ENCODE results near the gene ADGRL2.
"Not testable (repeated sequence)": the region's sequence is repeated elsewhere in the genome, so short reads cannot be mapped to it uniquely, and the experiment has no call there.

Gene ADGRL2

DNA sequence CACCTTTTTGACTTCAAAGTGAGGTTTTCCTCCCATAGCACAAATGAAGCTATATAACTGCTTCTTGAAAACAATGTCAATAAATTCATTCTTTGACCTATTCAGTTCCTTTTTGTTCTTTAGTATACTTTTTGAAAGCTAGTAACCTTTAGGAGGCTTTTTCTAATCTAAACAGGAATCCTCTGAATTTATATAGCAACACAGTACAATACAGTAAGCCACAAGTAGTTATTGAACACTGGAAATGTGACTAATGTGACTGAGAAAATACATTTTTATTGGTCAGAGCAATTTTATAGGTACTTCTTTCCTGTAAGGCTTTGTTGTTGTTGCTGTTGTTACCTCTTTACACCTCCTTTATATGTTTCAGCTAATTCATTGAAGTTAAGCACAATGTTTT is 49.8 kb downstream of the ADGRL2 start:
- no peak for DNase-seq

DNA sequence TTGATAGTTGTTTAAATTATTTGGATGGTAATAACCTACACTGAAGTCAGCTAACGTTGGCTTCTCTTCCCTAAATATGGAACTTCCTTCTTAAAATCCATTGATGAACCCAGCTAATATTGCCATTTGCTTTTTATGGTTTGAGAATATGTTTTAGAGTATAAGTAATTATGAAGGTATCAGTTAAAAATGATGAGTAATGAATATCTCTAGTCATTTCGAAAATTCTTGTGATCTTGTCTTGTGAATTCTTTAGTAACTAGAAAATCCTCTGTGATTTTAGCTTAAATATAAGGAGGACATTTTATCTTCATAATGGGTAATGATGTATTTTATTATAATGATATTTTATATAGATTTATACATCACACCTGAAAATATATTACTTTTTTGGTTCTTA is 50.5 kb downstream of the ADGRL2 start:
- DNase-seq: no peak

DNA sequence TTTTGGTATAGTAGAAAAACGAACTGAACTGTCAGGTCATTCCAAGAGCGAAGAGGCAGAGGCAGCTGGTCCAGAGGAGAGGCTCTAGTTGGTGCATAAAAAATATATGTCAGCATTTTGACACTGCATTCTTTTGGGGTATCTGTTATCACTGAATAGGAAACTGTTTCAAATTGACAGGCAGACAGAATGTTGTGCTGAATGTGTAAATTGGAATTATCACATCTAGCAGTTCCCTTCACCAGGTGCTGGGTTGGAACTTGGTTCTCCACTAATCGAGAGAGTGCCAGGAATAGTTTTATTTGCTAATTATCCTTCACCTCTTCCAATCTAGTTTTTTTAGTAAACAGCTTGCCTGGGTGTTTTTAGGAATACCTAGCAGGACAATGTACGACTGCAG is 52.2 kb downstream of the ADGRL2 start:
- no peak for DNase-seq

DNA sequence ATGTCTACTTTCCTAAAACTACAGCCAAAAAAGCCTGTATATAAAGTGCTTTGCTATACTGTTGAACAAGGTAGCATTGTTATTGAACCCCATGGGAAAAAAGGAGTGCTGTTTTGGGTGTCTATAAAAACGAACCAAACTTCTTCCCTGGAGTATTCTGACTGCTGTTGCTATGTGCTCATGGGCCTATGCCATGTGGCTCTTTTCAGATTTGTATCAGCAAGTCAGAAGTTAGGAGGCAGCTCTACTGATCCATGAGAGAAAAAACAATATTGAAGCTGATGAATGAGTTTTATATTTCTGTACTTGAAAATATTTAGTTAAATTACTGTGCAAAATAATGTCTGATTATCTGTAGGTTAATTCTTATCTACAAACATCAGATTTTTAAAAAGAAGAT is 66.5 kb downstream of the ADGRL2 start:
- DNase-seq: no peak

DNA sequence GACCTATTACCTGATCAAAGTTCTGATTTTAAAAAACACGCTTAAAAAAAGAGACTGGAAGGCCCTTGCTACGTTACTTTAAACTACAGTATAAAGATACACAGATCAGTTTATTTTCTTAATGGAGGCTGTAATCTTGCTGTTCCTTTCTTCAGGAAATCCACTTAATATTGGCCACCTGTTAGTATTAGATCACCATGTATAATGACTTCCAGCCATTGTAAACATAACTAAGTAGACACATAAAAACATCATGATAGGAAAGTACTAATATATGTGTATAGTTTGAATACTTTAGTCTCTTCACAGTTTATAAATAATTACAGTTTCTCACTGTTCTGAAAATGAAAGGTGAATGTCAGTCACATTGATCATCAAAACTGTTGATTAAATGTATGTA is 68.6 kb downstream of the ADGRL2 start:
- no peak for DNase-seq

DNA sequence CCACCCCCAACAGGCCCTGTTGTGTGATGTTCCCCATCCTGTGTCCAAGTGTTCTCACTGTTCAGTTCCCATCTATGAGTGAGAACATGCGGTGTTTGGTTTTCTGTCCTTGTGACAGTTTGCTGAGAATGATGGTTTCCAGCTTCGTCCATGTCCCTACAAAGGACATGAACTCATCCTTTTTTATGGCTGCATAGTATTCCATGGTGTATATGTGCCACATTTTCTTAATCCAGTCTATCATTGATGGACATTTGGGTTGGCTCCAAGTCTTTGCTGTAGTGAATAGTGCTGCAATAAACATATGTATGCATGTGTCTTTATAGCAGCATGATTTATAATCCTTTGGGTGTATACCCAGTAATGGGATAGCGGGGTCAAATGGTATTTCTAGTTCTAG is 70.4 kb downstream of the ADGRL2 start:
- not testable (repeated sequence) for DNase-seq

DNA sequence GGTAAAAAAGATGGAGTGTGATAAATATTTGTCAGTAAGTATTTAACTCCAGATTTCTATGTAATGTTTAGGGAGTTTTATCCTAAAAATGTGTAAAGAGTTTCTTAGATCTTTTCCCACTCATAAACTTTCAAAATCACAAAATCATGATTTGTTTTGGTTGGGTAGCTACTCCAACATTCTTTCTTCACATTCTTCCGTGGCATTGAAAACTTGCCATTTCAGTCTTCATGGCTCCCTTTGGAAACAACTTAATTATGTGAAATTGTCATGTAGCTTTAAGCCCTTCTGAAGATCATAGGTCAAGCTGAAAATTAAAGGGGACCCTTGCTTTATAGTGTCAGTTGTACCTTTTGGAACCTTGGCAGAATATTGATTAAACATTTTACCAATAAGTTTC is 73.2 kb downstream of the ADGRL2 start:
- DNase-seq: no peak

DNA sequence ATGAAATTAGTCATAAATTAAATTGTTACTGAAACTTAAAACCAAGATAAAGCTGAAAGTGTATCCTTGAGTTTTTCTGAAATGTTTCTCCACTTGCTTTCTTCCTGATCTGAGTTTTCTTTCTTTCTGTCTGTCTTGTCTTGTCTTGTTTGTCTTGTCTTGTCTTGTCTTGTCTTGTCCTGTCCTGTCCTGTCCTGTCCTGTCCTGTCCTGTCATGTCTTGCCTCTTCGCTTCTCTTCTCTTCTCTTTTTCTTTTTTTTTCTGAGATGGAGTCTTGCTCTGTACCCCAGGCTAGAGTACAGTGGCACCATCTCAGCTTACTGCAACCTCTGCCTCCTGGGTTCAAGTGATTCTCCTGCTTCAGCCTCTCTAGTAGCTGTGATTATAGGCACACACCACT is 73.7 kb downstream of the ADGRL2 start:
- no peak for DNase-seq

DNA sequence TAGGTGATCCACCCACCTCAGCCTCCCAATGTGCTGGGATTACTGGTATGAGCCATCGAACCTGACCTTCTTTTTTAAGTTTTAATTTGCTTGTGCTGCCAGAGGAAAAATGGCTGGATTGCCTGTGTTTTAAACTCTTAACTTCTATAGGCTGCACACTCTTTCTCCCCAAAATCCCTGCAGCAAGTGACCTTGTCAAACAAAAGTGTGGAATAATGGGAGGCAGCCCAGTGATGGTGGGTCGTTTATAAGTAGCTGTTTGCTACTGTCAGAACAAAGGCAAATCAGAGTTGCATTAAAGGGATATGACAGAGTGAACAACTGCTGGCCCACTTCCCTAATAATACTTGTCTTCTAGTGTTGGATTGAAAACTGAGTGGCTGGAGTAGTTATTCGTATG is 74.2 kb downstream of the ADGRL2 start:
- DNase-seq: no peak

DNA sequence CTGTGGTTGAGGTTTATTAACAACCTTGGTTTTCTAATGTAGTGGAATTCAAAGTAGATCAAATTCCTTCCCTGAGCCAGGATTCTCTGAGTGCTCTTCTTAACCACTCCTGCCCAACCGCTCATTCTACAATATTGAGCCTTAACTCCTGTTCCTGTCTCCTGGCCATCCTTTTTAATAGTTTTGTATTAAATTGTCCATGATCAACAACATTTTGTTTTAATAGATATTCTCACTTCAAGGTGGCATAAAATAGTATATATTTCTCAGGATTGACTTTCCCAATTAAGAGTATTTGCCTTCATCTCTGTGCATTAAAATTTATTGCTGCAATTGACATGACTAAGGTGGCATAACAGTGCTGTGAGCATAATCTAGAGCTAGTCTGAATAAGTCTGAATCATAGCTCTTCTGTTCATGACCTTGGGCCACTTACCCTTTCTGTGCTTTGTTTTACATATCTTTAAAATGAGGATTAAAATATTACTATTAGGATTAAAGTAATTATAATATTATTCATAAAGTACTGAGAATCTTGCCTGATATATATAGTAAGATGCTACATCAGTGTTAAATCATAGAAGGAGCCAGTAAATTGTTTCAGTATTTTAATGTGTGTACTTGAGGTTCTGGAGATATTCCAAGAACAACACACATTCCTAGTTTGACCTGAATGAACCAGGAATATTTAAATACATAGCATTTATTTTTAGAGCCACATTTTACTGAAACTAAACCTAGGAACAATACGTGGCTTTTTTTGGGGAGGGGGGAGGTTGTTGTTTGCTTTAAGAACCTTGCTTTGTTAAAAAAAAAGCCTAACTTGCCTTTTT is 76.4 kb downstream of the ADGRL2 start:
- DNase-seq: no peak

DNA sequence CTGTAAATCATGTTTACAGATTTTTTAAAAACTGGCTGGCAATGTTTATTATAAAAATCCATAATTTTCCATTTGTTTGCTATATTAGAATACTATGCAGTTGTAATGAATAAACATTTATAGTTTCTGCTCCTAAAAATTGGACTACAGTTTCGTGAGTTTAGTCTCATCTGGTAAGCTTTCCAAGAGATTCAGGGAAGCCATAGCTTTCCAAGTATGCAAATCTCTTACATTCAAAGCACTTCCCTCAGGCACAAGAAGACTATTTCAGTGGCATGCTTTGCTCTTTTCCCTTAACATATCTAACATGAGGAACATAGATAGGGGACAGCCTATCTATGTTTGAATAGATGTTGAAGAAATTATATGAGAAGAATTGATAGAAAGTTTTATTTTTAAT is 77.2 kb downstream of the ADGRL2 start:
- no peak for DNase-seq

DNA sequence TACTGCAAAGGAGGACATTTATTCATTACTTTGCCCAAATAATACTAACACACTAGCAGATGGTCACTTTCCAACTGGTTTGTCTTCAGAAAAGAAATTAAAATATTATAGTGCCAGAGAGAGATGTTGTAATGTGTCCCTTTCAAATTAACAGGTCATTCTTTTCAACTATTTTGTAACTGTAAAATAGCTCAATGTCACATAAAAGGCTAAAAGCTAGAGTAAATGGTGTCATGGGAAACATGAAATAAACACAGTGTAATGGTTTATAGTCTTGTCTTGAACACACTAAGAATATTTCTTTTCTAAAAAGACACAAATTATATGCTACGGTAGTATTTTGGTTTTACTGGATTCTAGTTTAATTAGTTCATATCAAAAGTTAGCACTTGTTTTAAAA is 77.8 kb downstream of the ADGRL2 start:
- DNase-seq: no peak

DNA sequence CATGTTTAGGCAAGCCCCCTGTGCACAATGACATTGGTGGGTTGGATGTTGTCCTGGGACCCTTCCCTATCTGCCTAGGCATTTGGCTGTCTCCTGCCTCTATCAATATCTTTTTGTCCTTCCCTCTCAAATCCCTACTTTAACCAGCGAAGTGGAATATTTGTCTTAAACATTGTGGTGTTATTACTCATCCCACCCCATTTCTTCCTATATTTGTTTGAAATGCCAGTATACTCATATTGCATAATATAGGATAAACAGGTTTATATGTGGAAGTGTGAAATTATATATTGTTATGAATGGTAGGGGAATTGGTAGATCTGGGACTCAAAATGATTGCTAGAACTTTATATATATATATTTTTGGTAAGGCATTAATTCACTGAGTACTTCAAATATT is 80.0 kb downstream of the ADGRL2 start:
- no peak for DNase-seq

DNA sequence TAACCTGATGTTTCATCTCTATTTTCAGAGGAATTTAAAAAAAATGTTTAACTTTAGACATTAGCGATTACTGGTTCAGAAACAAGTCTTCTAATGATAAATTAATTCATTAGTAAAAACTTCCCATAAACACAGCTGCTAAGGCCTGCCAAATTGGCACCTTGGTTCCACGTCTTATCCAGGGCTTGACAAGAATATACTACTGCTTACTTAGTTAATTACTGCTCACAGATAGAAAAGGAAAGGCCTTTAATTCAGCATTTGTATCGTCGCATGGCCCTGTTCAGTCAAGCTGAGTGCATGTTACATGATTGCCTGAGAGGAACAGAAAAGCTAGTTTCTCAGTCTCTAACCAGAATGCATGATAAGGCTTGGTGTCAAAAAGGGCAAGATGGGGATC is 84.6 kb downstream of the ADGRL2 start:
- no peak for DNase-seq

DNA sequence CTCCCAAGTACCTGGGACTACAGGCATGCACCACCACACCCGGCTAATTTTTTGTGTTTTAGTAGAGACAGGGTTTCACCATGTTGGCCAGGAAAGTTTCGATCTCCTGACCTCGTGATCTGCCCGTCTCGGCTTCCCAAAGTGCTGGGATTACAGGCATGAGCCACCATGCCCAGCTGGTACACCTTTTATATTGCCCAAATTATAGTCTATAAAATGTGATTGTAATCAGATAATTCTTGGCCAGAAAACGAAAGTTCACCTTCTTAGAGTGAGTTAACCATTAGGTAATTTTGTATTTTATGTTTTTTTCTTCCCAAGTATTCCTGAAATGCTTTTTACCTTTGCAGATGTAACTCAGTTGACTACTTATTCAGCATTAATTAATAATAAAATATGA is 85.6 kb downstream of the ADGRL2 start:
- not testable (repeated sequence) for DNase-seq

DNA sequence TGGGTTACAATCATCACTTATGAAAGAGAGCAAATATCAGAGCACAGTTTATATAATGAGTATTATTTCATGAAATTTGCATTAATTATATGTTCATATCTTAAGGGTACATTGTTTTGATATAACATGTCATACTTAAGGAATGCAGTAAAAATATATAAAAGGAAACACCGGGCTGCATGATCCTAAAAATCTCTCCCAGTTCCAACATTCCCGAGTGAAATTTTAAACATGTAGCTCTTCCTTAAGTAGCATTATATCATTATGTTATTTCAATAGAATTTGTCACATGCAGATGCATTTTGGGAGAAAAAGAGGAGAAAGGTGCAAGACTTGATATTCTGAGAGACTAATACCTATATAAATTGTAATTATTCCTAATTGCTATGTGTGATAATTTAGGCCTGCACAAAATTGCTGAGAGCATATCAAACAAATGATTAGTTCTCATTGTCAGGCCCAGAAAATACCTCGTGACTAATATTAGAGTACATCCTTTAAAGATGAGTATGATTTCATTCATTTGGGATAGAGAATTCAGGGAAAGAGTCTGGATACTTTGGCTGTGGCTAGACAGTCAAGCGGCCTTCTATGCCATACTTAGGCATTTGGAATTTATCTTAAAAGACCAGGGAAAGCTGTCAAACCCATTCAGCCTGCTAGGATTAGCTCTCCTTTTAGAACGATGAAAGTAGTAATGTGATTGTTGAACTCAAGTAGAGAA is 86.8 kb downstream of the ADGRL2 start:
- no peak for DNase-seq

DNA sequence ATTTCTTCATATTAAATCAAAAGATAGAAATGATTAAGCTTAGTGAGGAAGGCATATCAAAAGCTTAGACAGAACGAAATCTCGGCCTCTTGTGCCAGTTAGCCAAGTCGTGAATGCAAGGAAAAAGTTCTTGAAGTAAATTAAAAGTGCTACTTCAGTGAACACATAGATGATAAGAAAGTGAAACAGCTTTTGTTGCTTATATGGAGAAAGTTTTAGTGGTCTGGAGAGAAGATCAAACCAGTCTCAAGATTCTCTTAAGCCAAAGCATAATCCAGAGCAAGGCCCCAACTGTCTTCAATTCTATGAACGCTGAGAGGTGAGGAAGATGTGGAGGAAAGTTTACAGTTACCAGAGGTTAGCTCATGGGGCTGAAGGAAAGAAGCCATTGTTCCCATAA is 88.4 kb downstream of the ADGRL2 start:
- DNase-seq: no peak

DNA sequence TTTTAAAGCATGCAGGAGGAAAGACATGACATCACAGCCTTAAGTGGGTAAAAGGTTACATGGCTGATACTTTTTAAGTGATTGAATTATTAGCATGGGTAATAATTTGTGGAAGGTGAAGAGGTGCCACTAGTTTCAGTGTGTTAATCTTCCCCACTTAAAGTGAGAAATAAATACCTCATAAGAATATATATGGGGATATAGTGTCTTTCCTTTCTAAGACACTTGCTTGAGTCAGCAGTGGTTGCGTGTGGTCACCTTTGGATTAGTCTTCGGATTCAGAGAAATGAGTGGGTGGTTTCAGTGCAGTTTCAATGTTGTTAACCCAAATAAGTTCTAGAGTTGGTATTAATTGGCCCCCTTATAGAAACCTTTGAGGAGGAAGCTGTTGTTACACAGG is 94.1 kb downstream of the ADGRL2 start:
- no peak for DNase-seq

DNA sequence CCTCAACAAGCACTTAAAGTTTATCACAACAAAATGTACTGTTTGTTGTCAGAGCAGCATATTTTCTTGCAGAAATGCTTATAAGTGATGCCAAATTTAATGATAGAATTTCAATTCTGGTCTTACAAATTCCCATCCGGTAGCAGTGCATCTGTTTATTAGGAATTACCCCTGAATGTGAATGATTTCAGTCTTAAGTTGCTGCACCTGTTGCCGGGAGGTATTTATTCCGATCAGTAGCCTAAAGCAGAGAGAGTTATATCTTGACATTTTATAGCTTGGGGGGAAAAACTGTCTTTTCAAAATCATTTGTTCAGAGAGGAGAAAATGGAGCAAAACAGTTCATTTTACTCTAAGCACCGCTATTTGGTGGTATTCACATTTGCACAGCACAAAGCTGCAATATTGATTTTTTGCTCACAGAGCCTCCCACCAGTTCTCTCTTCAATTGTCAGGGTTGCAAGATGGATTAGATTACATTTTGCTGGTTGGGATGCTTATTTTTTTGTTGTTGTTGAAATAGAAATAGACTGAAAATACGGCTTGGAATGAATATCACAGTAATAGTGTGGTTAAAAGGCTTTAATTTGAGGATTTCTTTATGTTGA is 98.6 kb downstream of the ADGRL2 start:
- DNase-seq: no peak

DNA sequence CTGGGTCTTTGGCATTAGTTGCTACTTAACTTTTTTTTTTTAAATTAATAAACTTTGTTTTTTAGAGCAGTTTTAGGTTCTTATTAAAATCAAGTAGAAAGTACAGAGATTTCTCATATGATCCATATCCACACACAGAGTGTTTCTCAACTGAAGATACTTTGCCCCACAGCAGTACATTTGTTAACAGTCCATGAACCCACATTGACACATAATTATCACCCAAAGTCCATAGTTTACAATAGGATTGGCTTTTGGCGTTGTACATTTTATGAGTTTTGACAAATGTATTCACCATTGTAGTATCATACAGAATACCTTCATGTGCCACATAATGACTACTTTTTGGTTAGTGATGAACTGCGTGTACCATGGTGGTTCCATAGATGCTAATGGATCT is 106.8 kb downstream of the ADGRL2 start:
- DNase-seq: no peak

DNA sequence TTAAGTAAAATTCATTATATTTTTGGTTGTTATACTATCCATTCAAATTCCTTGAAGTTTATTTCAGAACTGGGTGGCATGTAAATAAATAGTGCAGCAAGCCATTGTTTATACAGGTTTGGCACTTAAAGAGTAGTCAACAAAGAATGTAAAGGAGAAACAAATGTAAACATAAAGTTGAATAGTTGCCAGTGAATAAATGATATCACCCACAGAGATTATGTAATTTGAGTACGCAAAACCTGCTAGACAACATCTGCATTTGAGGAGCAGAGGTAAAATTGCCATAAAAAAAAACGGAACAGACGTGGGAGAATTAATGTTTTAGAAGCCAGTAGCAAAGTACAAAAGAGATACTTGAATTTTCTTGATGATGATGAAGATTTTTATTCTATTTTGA is 111.6 kb downstream of the ADGRL2 start:
- no peak for DNase-seq

DNA sequence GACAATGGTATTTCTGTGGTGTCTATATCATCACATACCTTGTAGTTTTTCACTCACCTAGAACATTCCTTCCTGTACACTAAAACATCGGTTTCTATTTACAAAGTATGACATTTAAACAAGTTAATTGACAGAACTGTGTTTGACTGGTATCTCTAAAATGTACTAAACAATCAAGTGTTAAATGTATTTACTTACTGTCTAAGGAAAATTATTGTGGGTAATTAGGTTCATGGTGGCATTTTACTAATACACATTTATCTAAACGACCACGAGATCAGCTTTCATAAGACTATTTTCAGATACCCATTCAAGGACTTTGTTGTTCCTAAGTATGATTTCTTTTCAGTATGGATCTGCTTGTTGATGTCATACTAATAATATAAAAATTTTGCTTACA is 115.2 kb downstream of the ADGRL2 start:
- no peak for DNase-seq

DNA sequence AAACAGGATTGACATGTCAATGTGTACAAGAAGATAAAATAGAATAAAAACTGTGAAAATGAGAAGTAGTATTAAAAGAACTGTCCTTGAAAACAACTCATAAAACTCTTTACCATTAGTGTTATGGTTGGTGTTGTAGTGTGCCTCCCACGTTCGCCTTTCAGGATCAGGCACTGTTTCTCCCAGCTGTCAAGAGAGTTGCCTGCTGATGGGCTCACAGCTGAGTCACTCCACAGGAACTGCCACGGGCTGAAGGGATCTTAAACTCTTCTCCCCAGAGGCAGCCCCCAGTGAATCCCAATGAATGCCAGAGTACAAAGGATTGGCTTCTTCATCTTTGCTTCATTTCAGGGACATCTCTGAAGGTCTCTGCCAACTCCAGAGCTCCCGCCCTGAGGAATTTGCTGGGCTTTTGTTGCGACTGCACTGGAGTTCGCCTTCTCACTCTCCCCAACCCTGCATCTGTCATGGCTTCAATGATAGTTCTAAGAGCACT is 119.6 kb downstream of the ADGRL2 start:
- DNase-seq: no peak

DNA sequence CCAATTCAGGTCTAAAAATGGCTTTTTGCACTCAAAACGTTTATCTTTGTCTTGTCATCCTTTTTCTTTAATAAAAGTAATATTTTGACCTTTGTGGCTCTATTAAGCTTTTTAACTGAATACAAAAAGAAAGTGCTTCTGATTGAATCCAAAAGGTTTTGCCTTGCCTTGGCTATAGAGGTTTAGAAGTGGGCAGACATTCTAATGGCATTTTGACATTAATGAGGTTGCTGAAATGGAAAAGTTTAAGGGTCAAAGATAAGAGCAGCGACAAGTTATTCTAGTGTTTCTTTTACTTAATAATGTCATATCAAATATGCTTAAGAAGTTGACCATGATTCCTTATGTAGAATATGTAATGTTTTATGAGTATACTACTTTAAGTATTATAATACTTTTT is 120.2 kb downstream of the ADGRL2 start:
- DNase-seq: no peak
